Fibroblast of skin of left quadriceps (primary cell): ENCODE data around the gene FAM177B.
A peak's percentile ranks its signal among the peaks of the same experiment; 100 is the strongest.
"Not testable (repeated sequence)": the region's sequence is repeated elsewhere in the genome, so short reads cannot be mapped to it uniquely, and the experiment has no call there.

Experiments
- DNase-seq, 2 experiments: peaks; one replicate each; pipeline ENCODE4 v3.0.0-alpha.2; 2013; ENCODE audit warnings: low read depth in 2 of 2

Gene FAM177B

DNA sequence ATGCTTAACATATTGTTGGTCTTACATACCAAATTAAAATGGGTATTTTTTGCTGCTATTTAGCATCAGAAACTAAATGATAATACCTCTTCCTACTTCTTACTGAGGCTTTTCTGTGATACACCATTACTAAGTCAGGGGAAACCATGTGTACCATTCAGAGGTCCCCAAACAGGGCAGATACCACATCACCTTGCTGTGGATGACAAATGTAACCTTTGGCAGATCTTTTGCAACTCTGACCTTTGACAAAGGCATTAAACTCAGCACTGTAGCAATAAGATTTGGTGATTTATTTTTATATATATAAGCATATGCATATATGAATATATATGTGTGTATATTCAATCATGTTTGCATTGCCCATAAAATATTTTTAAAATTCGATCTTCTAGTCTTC is 2.9 kb downstream of the FAM177B start:
- DNase-seq, result no peak

DNA sequence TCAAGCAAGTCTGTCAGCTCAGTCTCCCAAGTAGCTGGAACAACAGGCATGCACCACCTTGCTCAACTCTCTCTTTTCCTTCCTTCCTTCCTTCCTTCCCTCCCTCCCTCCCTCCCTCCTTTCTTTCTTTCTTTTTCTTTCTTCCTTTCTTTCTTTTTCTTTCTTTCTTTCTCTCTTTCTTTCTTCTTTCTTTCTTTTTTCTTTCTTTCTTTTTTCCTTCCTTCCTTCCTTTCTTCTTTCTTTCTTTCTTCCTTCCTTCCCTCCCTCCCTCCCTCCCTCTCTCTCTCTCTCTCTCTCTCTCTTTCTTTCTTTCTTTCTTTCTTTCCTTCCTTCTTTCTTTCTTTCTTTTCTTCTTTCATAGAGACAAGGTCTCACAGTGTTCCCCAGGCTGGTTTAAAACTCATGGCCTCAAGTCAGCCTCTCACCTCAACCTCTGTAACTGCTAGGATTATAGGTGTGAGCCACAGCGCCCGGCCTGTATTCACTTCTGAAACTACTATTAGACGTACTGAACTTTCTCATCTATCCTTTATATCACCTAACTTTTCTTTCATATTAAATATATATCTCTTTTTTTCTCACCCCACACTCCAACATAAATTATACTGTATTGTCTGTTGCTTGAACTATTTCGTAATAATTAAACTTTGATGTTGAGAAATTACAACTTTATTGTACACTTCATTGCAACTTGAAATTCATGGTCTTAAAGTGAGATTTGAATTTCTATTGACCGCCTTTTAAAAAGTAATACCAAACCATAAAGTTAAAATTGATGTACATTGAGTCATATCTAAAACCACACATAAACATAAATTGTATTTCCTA is 4.8 kb downstream of the FAM177B start:
- DNase-seq, result not testable (repeated sequence)

- no peak for DNase-seq
Observed at GRCh38 chr1:222749927-222750326, 12.9 kb downstream of the FAM177B start.

DNA sequence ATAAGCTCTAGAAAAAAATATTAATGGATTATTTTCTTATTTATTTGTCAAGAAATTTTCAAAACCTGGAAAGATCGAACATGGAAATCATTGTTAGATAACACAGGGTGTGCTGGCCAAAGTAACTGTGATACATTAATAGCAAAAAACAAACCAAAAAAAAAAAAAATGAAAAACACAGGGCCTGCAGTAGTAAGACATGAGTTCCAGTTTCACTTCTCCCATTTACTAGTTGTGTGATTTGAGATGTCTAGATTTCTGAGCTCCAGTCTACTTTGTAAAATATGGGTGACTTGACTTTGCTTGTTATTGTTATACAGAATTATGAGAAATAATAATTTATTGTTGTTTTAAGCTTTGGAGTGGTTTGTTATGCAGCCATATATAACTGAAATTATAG is 13.6 kb downstream of the FAM177B start:
- no peak for DNase-seq

DNA sequence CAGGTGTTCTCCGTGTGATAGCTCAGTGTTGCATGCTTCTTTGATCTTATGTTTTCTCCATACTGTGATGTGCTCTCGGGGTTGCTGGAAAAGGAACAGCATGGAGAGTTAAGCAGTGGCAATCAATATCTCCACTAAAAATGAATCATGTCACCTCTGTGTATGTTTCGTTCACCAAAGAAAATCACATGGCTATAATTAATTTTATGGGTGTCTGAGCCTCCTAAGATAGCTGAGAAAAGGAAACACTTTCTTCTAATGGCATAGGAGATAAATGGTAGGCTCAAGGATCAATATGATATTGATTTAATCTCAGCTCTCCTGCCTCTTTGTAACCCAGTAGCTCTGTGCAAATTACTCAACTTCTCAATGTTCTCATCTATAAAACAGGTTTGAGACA is 14.3 kb downstream of the FAM177B start:
- DNase-seq, result no peak

GRCh38 chr1:222754366-222755139 is 17.6 kb downstream of the FAM177B start:
- peak; percentile 64 to 71 for DNase-seq

- no peak for DNase-seq
Observed at GRCh38 chr1:222757646-222758268, 20.8 kb downstream of the FAM177B start.

DNA sequence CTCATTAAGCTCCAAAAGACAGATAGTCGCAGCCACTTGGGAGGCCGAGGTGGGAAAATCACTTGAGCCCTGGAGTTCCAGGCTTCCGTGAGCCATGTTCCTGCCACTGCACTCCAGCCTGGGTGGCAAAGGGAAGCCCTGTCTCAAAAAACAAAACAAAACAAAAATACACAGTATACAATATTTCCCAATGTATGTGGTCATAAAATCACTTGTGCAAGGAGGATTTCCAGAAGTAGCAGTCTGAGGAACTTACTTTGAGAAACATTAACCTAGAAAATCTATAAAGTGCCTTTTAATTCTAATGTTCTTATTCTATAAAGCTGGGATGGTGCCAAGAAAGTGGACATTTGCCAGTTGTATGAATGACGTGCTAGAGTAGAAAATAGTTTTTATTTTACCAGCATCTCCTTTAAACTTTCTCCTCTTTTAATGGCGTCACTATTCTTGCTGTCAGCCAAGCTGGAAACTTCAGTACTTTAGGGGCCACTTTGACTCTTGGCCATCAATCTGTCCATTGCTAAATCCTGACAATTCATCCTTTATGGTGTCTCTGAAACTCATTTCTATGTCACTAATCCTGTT is 22.5 kb downstream of the FAM177B start:
- DNase-seq, result no peak

GRCh38 chr1:222761083-222761482 is 24.1 kb downstream of the FAM177B start:
- no peak for DNase-seq

- not testable (repeated sequence) for DNase-seq
Observed at GRCh38 chr1:222762178-222762577, 25.2 kb downstream of the FAM177B start.

- DNase-seq, result no peak
Observed at GRCh38 chr1:222767152-222767571, 30.2 kb downstream of the FAM177B start.

- no peak for DNase-seq
Observed at GRCh38 chr1:222768592-222768991, 31.6 kb downstream of the FAM177B start.

DNA sequence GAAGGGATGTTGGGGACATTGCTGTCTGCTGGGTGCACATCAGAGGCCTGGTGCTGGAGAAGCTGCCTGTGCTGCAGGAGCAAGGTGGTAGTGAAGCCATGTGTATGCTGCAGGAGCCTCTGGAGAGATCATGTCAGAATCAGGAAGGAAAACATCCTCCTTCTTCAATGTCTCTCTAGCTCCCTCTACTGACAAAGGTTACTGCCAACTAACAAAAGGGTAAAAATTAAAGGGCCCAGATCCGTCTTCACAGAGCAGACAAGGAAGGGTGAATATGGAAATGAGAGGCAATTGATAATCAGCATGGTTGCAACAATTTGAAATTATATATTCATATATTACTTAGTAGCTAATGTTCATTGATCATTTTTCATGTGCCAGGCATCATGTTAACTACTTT is 32.2 kb downstream of the FAM177B start:
- DNase-seq, result no peak

- DNase-seq, result no peak
Observed at GRCh38 chr1:222769971-222770620, 33.1 kb downstream of the FAM177B start.

GRCh38 chr1:222772996-222773379 is 36.0 kb downstream of the FAM177B start:
- no peak for DNase-seq

DNA sequence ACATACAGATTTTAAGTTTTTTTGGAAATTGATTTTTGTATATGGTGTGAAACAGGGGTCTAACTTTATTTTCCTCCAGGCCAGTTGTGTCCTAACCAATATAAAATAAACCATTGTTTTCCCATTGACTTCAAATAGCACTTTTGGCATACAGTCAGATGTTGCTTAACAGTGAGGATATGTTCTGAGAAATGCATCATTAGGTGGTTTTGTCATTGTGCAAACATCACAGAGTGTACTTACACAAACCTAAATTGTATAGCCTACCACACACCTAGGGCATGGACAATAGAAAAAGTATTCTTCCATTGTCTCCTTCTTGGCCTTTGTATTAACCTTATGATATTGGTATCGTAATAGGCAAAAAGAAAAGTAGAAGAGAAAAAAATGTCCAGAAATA is 40.5 kb downstream of the FAM177B start:
- DNase-seq, result no peak

- no peak for DNase-seq
Observed at GRCh38 chr1:222777977-222778376, 41.0 kb downstream of the FAM177B start.

- DNase-seq, result no peak
Observed at GRCh38 chr1:222781251-222781650, 44.2 kb downstream of the FAM177B start.

DNA sequence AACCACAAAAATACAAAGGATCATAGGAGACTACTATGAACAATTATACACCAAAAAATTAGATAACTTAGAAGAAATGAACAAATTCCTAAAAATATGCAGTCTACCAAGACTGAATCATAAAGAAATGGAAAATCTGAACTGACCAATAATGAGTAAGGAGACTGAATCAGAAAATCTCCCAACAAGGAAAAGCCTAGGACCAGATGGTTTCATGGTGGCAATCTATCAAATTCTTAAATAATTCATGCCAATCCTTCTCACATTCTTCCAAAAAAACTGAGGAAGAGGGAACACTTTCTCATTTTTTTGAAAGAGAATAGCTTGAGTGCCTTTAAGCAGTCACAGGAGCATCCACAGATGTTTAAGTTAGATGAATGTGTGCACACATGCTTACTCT is 46.0 kb downstream of the FAM177B start:
- DNase-seq, result no peak

- no peak for DNase-seq
Observed at GRCh38 chr1:222784371-222784770, 47.4 kb downstream of the FAM177B start.

- DNase-seq, result no peak
Observed at GRCh38 chr1:222784916-222785315, 47.9 kb downstream of the FAM177B start.

DNA sequence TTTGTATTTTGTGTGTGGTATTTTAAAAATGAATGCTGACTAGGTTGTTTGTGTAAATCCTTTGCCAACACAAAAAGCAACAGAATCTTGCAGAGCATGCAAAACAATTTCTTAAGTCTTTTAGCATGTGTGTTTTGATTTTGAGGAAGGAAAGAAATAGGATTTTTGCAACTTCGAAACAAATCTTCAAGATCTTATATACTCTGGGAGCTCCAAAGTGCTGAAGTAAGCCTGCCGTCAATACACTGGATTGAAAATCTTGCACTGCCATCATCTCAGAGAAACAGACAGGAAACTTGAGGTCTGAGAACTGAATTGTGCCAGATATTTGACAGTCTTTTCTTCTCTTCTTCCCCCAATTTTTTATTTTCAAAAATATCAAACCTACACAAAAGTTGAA is 48.5 kb downstream of the FAM177B start:
- DNase-seq, result no peak
